Mesenchymal stem cell (in vitro differentiated cells and primary cell): Measurements from ENCODE around the gene NDUFA13.

Experiments
- DNase-seq: peaks from one replicate; pipeline ENCODE4 v3.0.0-alpha.2; 2013
- H2AFZ ChIP-seq: one replicate; pipeline ENCODE4 v1.6.1; 2013; ENCODE audit warnings: low read depth, mild to moderate bottlenecking, control low read depth, inconsistent platforms, low read length, moderate library complexity
- H2AK5ac ChIP-seq: 2 replicates; pipeline ENCODE4 v1.6.1; 2013; ENCODE audit warnings: low read length, moderate library complexity, mild to moderate bottlenecking, inconsistent platforms; ENCODE audit not compliant: severe bottlenecking
- H2BK120ac ChIP-seq: one replicate; pipeline ENCODE4 v1.6.1; 2013; ENCODE audit warnings: low read depth, mild to moderate bottlenecking, inconsistent platforms, low read length, moderate library complexity
- H2BK12ac ChIP-seq, 2 experiments: one replicate each; pipeline ENCODE4 v1.6.1; 2013; ENCODE audit warnings: inconsistent platforms in 2 of 2, low read length in 2 of 2, mild to moderate bottlenecking in 2 of 2, moderate library complexity in 2 of 2, control low read depth in 1 of 2
- H2BK15ac ChIP-seq: one replicate; pipeline ENCODE4 v1.6.1; 2013; ENCODE audit warnings: mild to moderate bottlenecking, low read depth, inconsistent platforms; ENCODE audit not compliant: poor library complexity, severe bottlenecking
- H2BK5ac ChIP-seq: 2 replicates; pipeline ENCODE4 v1.6.1; 2013; ENCODE audit warnings: low read depth, mild to moderate bottlenecking, low read length, control low read depth, inconsistent platforms; ENCODE audit not compliant: poor library complexity, severe bottlenecking
- H3K14ac ChIP-seq, 2 experiments: one replicate each; pipeline ENCODE4 v1.6.1; 2013; ENCODE audit warnings: inconsistent platforms in 2 of 2, low read length in 2 of 2, control low read depth in 1 of 2, mild to moderate bottlenecking in 1 of 2, moderate library complexity in 1 of 2
- H3K18ac ChIP-seq, 2 experiments: one replicate each; pipeline ENCODE4 v1.6.1; 2013; ENCODE audit warnings: inconsistent platforms in 2 of 2, low read length in 2 of 2, control low read depth in 1 of 2, low read depth in 1 of 2, mild to moderate bottlenecking in 1 of 2
- H3K23ac ChIP-seq, 2 experiments: one replicate each; pipeline ENCODE4 v1.6.1; 2013; ENCODE audit warnings: inconsistent platforms in 2 of 2, low read length in 2 of 2, mild to moderate bottlenecking in 2 of 2, moderate library complexity in 2 of 2, control low read depth in 1 of 2
- H3K27ac ChIP-seq: 2 replicates; pipeline ENCODE4 v1.5.1; 2013; ENCODE audit warnings: mild to moderate bottlenecking, moderate library complexity, low read length, control low read depth, inconsistent platforms; ENCODE audit not compliant: poor library complexity, severe bottlenecking
- H3K27me3 ChIP-seq, 2 experiments: 2 replicates each; pipeline versions ENCODE4 v1.6.1 to v1.7.0; 2013; ENCODE audit warnings: low read length in 2 of 2, mild to moderate bottlenecking in 2 of 2, moderate library complexity in 2 of 2, control low read depth in 1 of 2, inconsistent platforms in 1 of 2; ENCODE audit not compliant: control insufficient read depth in 1 of 2, insufficient read depth in 1 of 2
- H3K36me3 ChIP-seq, 2 experiments: 2 replicates each; pipeline versions ENCODE4 v1.6.1 to v1.7.0; 2013; ENCODE audit warnings: low read length in 2 of 2, control low read depth in 1 of 2, inconsistent platforms in 1 of 2, low read depth in 1 of 2, mild to moderate bottlenecking in 1 of 2; ENCODE audit not compliant: insufficient read depth in 2 of 2, control insufficient read depth in 1 of 2
- H3K4ac ChIP-seq, 2 experiments: one replicate each; pipeline ENCODE4 v1.6.1; 2013; ENCODE audit warnings: inconsistent platforms in 2 of 2, low read length in 2 of 2, mild to moderate bottlenecking in 2 of 2, moderate library complexity in 2 of 2, control low read depth in 1 of 2, low read depth in 1 of 2
- H3K4me1 ChIP-seq: 2 replicates; pipeline ENCODE4 v1.6.1; 2013; ENCODE audit warnings: low read depth, low read length, control low read depth; ENCODE audit not compliant: control insufficient read depth, insufficient read depth
- H3K4me2 ChIP-seq: 2 replicates; pipeline ENCODE4 v1.6.1; 2013; ENCODE audit warnings: low read length, mild to moderate bottlenecking, inconsistent platforms; ENCODE audit not compliant: poor library complexity, severe bottlenecking
- H3K4me3 ChIP-seq, 2 experiments: 2 replicates each; pipeline versions ENCODE4 v1.5.1 to v1.7.0; 2013; ENCODE audit warnings: low read length in 2 of 2, mild to moderate bottlenecking in 2 of 2, control low read depth in 1 of 2, low read depth in 1 of 2; ENCODE audit not compliant: insufficient read depth in 1 of 2
- H3K79me1 ChIP-seq: replicated peaks from 2 replicates; pipeline ENCODE4 v1.6.1; 2013; ENCODE audit warnings: mild to moderate bottlenecking, control low read depth, low read length, inconsistent platforms; ENCODE audit not compliant: poor library complexity, severe bottlenecking
- H3K9ac ChIP-seq: 2 replicates; pipeline ENCODE4 v1.7.0; 2013; ENCODE audit warnings: mild to moderate bottlenecking, low read length, moderate library complexity
- H3K9me3 ChIP-seq: 2 replicates; pipeline ENCODE4 v1.7.0; 2013; ENCODE audit warnings: mild to moderate bottlenecking, low read length; ENCODE audit not compliant: control insufficient read depth
- H4K8ac ChIP-seq: one replicate; pipeline ENCODE4 v1.6.1; 2013; ENCODE audit warnings: inconsistent platforms, mild to moderate bottlenecking, low read length, moderate library complexity
- H4K91ac ChIP-seq: one replicate; pipeline ENCODE4 v1.6.1; 2013; ENCODE audit warnings: mild to moderate bottlenecking, low read length, inconsistent platforms
- WGBS: methylation state at CpG from one replicate; pipeline ENCODE4 v1.1.7; 2013; ENCODE audit warnings: mixed read lengths; 5-methylcytosine and 5-hydroxymethylcytosine counted together

NDUFA13 gene

GRCh38 chr19:19523177-19523576 is 7.2 kb downstream of the NDUFA13 start:
- H3K79me1 ChIP-seq, result peaks cover 46% of the 10 kb centered on the region
- peaks cover 40 to 55% of the 10 kb centered on the region in 2 experiments for H3K36me3 ChIP-seq
- 99% methylated on average over 3 of the region's 3 CpGs for WGBS

GRCh38 chr19:19524053-19524452 is 8.0 kb downstream of the NDUFA13 start:
- Histone ChIP-seq H2AFZ (no peak overlapping the region), H3K18ac (no peak overlapping the region), H3K27me3 (no peaks in the 10 kb centered on the region), H2BK120ac (no peak overlapping the region), H3K4me3 (no peak overlapping the region), H3K4me1 (peaks cover 22% of the 10 kb centered on the region), H2BK12ac (no peak overlapping the region), H4K91ac (no peak overlapping the region), H2AK5ac (no peak overlapping the region), H3K4ac (no peak overlapping the region), H3K27ac (no peak overlapping the region), H4K8ac (no peak overlapping the region), H3K79me1 (peaks cover 46% of the 10 kb centered on the region), H3K9ac (no peak overlapping the region), H2BK15ac (no peak overlapping the region), H3K14ac (no peak overlapping the region), H3K23ac (no peak overlapping the region), H2BK5ac (no peak overlapping the region), H3K4me2 (peak overlapping the region; percentile 19), H3K36me3 (peaks cover 43 to 62% of the 10 kb centered on the region in 2 experiments), H3K9me3 (no peaks in the 10 kb centered on the region)
- 96% methylated on average over 7 of the region's 7 CpGs for WGBS
- no peak for DNase-seq

More at GRCh38 chr19:19523177-19523576, 7.2 kb downstream of the NDUFA13 start:
- Histone ChIP-seq H3K4ac (no peak overlapping the region), H3K4me3 (no peak overlapping the region), H2AK5ac (no peak overlapping the region), H3K9ac (no peak overlapping the region), H4K91ac (no peak overlapping the region), H3K27me3 (no peaks in the 10 kb centered on the region), H2BK12ac (no peak overlapping the region), H3K18ac (no peak overlapping the region), H2AFZ (no peak overlapping the region), H3K23ac (no peak overlapping the region), H3K27ac (no peak overlapping the region), H2BK5ac (no peak overlapping the region), H3K14ac (no peak overlapping the region), H2BK120ac (no peak overlapping the region), H3K4me1 (peaks cover 23% of the 10 kb centered on the region), H4K8ac (no peak overlapping the region), H2BK15ac (no peak overlapping the region), H3K9me3 (no peaks in the 10 kb centered on the region), H3K4me2 (no peak overlapping the region)
- no peak for DNase-seq

GRCh38 chr19:19525611-19526380 is 9.8 kb downstream of the NDUFA13 start:
- Histone ChIP-seq H3K79me1 (peaks cover 36% of the 10 kb centered on the region), H3K4ac (no peak overlapping the region), H2AK5ac (no peak overlapping the region), H3K9me3 (no peaks in the 10 kb centered on the region), H3K4me2 (no peak overlapping the region), H2BK120ac (no peak overlapping the region), H2BK5ac (no peak overlapping the region), H3K14ac (no peak overlapping the region), H4K91ac (no peak overlapping the region), H3K4me3 (no peak overlapping the region), H4K8ac (no peak overlapping the region), H3K36me3 (peaks cover 29 to 65% of the 10 kb centered on the region in 2 experiments), H2BK12ac (no peak overlapping the region), H3K18ac (no peak overlapping the region), H3K4me1 (peaks cover 23% of the 10 kb centered on the region), H2BK15ac (no peak overlapping the region), H2AFZ (no peak overlapping the region), H3K9ac (no peak overlapping the region), H3K27me3 (no peaks in the 10 kb centered on the region), H3K23ac (no peak overlapping the region), H3K27ac (no peak overlapping the region)
- no peak for DNase-seq
- 96% methylated on average over 23 of the region's 23 CpGs for WGBS

- no peak overlapping the region for H3K27ac ChIP-seq
- H3K9me3 ChIP-seq, result no peaks in the 10 kb centered on the region
- peak overlapping the region in 1 of 2 experiments; percentile 7 for H3K4me3 ChIP-seq
- peaks cover 33% of the 10 kb centered on the region for H3K79me1 ChIP-seq
- no peak overlapping the region for H3K4ac ChIP-seq
- H2AFZ ChIP-seq, result no peak overlapping the region
- H2BK15ac ChIP-seq, result no peak overlapping the region
- no peak overlapping the region for H2BK12ac ChIP-seq
- no peak overlapping the region for H3K4me2 ChIP-seq
- H3K18ac ChIP-seq, result no peak overlapping the region
- H3K9ac ChIP-seq, result no peak overlapping the region
- no peak overlapping the region for H2BK5ac ChIP-seq
- 96% methylated on average over 22 of the region's 28 CpGs for WGBS
- H2BK120ac ChIP-seq, result no peak overlapping the region
- H3K14ac ChIP-seq, result no peak overlapping the region
- no peak for DNase-seq
- no peak overlapping the region for H2AK5ac ChIP-seq
- H3K4me1 ChIP-seq, result peaks cover 23% of the 10 kb centered on the region
- H3K23ac ChIP-seq, result no peak overlapping the region
- H3K36me3 ChIP-seq, result peaks cover 26 to 65% of the 10 kb centered on the region in 2 experiments
- no peak overlapping the region for H4K8ac ChIP-seq
- no peak overlapping the region for H4K91ac ChIP-seq
- no peaks in the 10 kb centered on the region for H3K27me3 ChIP-seq
Measured at GRCh38 chr19:19526581-19527370, 10.8 kb downstream of the NDUFA13 start.
